GM12874 (cell line): ENCODE results near the gene MYO15A.

Source experiments
- CTCF ChIP-seq: IDR thresholded peaks from 2 replicates; pipeline ENCODE4 v1.5.1; 2011; ENCODE audit warnings: low read depth, mild to moderate bottlenecking, control low read depth, low read length, moderate library complexity; ENCODE audit not compliant: insufficient read depth

Gene MYO15A

GRCh38 chr17:18089613-18090012 is 18.9 kb upstream of the MYO15A start:
- no peak for TF ChIP-seq CTCF

GRCh38 chr17:18093616-18094408 is 14.7 kb upstream of the MYO15A start:
- peak; percentile 16; the same call in 1 of the 2 replicates for TF ChIP-seq CTCF

GRCh38 chr17:18094409-18094807 is 14.1 kb upstream of the MYO15A start:
- TF ChIP-seq CTCF: no peak

GRCh38 chr17:18099516-18099915 is 9.0 kb upstream of the MYO15A start:
- no peak for TF ChIP-seq CTCF

- no peak for TF ChIP-seq CTCF
These were observed 7.9 kb upstream of the MYO15A start for GRCh38 chr17:18100616-18101015.

- no peak for TF ChIP-seq CTCF
These were observed 6.7 kb upstream of the MYO15A start for GRCh38 chr17:18101828-18102227.

GRCh38 chr17:18102640-18103039 is 5.9 kb upstream of the MYO15A start:
- TF ChIP-seq CTCF: no peak
